ENCODE results near the gene SLC19A1.
"Not testable (repeated sequence)": the region's sequence is repeated elsewhere in the genome, so short reads cannot be mapped to it uniquely, and the experiment has no call there.

Gene SLC19A1

GRCh38 chr21:45503226-45503625 lies 39.0 kb downstream of the SLC19A1 start:
- DNase-seq: not testable (repeated sequence)

DNA sequence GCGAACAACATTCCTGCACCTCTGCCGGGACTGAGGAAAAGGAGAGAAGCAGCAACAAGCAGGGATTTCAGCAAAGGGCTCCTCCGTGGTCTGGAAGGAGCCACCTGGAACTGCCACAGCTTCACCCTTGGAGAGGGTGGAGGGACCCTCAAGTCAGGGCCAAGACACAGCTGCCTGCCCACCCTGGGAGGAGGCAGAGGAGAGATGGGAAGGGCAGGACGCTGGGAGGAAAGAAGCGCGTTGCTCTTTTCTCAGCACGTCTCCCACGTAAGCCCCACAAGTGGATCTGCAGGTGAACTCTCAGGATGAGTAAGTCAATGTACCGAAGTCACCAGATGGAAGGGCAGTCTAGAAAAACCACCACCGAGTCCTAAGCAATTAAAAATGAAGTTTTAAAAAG lies 39.6 kb downstream of the SLC19A1 start:
- DNase-seq: no peak

DNA sequence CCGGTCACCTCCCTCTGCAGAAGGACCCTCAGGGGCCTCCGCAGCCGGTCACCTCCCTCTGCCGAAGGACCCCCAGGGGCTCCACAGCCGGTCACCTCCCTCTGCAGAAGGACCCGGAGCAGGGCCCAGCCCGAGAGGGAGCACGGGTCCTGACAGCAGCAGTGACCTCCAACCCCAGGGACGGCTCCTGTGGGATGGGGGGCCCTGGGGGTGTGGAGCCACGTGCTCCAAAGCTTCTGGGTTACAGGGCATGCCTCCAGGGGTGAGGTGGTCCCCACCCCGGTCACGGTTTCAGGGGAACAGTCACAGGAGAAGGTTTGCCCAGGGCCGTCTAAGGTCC lies 40.3 kb downstream of the SLC19A1 start:
- DNase-seq: no peak

- not testable (repeated sequence) for DNase-seq
These were observed 40.9 kb downstream of the SLC19A1 start for GRCh38 chr21:45501081-45502005.

- DNase-seq: no peak
These were observed 42.2 kb downstream of the SLC19A1 start for GRCh38 chr21:45499970-45500577.

GRCh38 chr21:45499201-45499750 lies 43.0 kb downstream of the SLC19A1 start:
- DNase-seq: no peak

GRCh38 chr21:45498646-45499000 lies 43.6 kb downstream of the SLC19A1 start:
- no peak for DNase-seq

- DNase-seq: no peak
These were observed 44.2 kb downstream of the SLC19A1 start for GRCh38 chr21:45497846-45498645.

- no peak for DNase-seq
These were observed 45.0 kb downstream of the SLC19A1 start for GRCh38 chr21:45496968-45497845.

- DNase-seq: no peak
These were observed 45.9 kb downstream of the SLC19A1 start for GRCh38 chr21:45496151-45496967.

DNA sequence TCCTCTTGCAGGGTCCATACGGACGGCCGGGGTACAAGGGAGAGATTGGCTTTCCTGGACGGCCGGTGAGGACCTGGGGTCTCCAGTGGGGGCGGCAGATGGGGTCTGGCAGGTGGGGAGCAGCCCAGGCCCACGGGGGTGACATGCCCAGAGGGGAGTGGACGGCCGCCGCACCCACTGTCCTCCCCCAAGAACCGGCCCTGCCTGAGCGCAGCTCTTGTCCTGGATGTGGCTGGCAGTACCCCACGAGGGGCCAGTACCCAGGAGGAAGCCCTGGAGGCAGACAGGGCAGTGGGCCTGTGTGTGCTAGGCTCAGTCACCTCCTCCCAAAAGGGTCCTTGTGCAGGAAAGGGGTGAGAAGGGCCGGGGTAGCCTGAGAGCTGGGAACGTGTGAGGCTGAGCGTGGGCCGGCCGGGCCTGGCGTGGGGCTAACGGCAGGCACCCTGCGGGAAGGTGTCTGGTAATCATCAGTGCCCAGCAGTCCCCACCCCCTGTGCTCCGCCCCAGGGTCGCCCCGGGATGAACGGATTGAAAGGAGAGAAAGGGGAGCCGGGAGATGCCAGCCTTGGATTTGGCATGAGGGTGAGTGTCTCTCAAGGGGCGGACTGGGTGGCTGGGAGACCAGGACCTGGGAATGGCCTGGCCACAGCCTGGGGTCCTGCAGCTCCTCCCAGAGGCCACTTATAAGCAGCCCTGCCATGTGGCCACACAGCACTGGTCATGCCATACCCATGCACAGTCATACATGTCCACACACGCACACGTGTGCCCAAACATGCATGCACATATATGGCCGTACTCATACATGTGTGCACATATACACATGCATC lies 47.2 kb downstream of the SLC19A1 start:
- DNase-seq: no peak

DNA sequence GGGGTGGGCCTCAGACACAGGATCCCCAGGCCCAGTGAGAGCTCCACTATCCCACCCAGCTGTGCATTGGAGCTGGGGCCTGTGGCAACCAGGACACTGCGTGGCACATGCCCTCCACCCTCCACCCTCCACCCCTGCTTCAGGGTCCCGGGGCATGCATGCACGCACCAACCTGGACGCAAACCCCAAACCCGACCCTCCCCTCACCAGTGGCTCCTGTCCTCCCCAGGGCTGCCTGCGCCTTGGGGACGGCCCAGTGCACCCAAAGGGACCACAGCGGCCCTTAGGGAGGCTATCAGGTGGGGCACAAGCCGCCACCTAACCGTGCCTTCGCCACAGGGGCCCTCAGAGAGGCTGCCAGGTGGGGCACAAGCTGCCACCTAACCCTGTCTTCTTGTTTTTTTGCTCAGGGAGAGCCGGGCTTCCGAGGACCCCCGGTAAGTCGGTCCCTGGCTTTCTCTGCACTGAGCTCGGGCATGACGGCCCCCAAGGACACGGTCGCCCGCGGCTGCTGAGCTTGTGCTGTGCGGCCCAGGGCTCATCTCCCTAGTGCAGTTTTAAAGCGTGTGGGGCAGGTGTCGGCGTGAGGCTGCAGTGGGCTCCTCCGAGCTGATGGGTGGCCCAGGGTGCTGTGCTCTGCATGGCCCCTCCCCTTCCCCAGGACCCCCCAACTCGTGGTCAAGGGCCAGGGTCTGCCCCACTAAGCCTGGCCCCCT lies 47.9 kb downstream of the SLC19A1 start:
- DNase-seq: no peak

DNA sequence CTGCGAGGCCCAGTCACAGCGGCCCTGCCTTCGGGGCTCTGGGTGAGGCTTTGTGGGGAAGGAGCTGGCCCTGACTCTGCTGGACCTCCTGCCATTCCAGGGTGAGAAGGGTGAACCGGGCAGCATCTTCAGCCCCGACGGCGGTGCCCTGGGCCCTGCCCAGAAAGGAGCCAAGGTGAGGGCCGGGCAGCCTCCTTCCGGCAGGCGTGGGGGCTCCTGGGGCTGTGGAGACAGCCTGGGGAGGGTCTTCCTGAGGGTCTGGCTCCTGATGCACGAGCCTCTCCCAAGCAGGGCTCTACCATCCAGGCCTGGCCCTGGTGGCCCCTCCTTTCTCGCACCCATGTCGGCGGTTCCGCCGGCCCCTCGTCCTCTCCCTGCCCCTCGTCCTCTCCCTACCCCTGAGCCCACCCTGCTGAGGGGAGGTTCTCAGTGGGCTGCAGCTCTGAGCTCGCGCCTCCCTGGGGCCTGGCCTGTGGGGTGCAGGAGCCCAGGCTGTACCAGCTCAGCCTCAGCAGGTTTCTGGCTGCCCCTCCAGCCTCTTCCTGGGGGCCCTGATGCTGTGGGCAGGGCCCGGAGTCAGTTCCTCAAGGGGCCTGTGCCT lies 48.7 kb downstream of the SLC19A1 start:
- no peak for DNase-seq

- no peak for DNase-seq
These were observed 49.5 kb downstream of the SLC19A1 start for GRCh38 chr21:45492765-45493164.

GRCh38 chr21:45491623-45492022 lies 50.6 kb downstream of the SLC19A1 start:
- DNase-seq: no peak

DNA sequence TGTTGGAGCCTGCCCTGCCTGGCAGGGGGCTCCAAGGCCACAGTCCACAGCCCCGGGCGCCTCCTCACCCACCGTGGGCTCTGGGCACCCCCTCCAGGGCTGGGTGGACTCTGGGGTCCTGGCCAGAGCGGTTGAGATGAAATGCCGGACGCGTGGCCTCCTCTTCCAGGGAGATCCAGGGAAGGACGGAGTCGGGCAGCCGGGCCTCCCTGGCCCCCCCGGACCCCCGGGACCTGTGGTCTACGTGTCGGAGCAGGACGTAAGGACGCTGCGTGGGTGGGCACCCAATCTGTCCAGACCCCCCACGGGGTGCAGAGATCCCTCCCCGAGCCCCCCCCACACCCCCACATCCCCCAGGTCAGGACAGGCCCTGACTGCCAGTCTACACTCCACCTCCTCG lies 51.2 kb downstream of the SLC19A1 start:
- no peak for DNase-seq

DNA sequence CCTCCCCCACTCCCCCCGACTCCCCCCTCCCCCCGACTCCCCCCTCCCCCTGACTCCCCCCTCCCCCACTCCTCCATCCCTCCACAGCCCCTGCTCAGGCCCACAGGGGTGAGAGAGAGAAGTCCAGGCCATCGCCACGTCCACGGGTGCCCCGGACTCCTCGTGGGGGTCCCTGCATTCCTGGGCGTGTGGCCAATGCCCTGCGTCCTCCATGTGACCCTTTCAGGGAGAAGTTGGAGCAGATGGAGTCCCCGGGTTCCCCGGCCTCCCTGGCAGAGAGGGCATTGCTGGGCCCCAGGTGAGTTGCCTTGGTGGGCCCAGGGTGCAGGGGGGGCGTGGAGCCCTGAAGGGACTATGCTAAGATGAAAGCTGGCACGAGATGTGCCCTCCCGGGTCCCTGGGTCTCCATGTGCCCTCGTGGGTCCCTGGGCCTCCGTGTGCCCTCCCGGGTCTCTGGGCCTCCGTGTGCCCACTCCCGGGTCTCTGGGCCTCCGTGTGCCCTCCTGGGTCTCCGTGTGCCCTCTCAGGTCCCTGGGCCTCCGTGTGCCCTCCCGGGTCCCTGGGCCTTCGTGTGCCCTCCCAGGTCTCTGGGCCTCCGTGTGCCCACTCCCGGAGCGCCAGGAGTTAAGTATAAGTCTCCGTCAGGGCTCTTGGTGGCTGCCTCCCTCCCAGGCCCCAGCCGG lies 52.0 kb downstream of the SLC19A1 start:
- DNase-seq: no peak

- no peak for DNase-seq
These were observed 52.6 kb downstream of the SLC19A1 start for GRCh38 chr21:45489722-45489982.

All from midbrain (tissue), 1 donor.